Measurements from ENCODE around the gene ZNF273. TPM values are rescaled to one million over a fixed set of nuclear protein-coding genes. Genes with fewer than 3 reads are reported as not detected.

ZNF273 gene
- total RNA-seq, 4 donors from 2014 or later: 2.7 to 8.3 (median 3.4) TPM

- no peaks in the 10 kb centered on the region for H3K9me3 ChIP-seq
- intact Hi-C loops (cut with DNase I): loop anchor here (10.0 kb wide), 1 partner anchor 346 kb away; no protein-coding TSS in a partner anchor
- TF ChIP-seq POLR2AphosphoS5 (IDR thresholded peaks at IDR 0.05) (no peak), POLR2A (IDR thresholded peaks at IDR 0.05; ENCODE audit: low read depth) (no peak), EP300 (IDR thresholded peaks at IDR 0.05) (no peak)
- H3K27ac ChIP-seq (replicated peaks in 1 of 4): no peak overlapping the region
- H3K36me3 ChIP-seq: no peaks in the 10 kb centered on the region
- no peaks in the 10 kb centered on the region for H3K4me1 ChIP-seq
- H3K27me3 ChIP-seq: no peaks in the 10 kb centered on the region
- WGBS: 87% methylated on average over 3 of the region's 3 CpGs
- H3K4me3 ChIP-seq: no peak overlapping the region
- no peak for DNase-seq (ENCODE audit: extremely low spot score)
These were observed 56.1 kb downstream of the ZNF273 start for GRCh38 chr7:64959072-64959747.

GRCh38 chr7:64965594-64965993 lies 62.5 kb downstream of the ZNF273 start:
- no peak for DNase-seq (ENCODE audit: extremely low spot score)
- H3K27me3 ChIP-seq: no peaks in the 10 kb centered on the region
- TF ChIP-seq EP300 (IDR thresholded peaks at IDR 0.05) (no peak), CTCF (IDR thresholded peaks at IDR 0.05) (no peak), POLR2A (IDR thresholded peaks at IDR 0.05; ENCODE audit: low read depth) (no peak), POLR2AphosphoS5 (IDR thresholded peaks at IDR 0.05) (no peak)
- intact Hi-C loops (cut with DNase I): no loop called here
- no peaks in the 10 kb centered on the region for H3K36me3 ChIP-seq
- no peaks in the 10 kb centered on the region for H3K4me1 ChIP-seq
- no peaks in the 10 kb centered on the region for H3K9me3 ChIP-seq
- no peak overlapping the region for H3K4me3 ChIP-seq
- H3K27ac ChIP-seq (replicated peaks in 1 of 4): no peak overlapping the region

GRCh38 chr7:64978497-64979203 lies 75.6 kb downstream of the ZNF273 start:
- WGBS: 97% methylated on average over 5 of the region's 5 CpGs
- Histone ChIP-seq H3K9me3 (peaks cover 0 to 46% (median 33%) of the 10 kb centered on the region in 4 donors), H3K4me3 (no peak overlapping the region), H3K27me3 (no peaks in the 10 kb centered on the region), H3K4me1 (no peaks in the 10 kb centered on the region), H3K36me3 (peaks cover 19 to 46% (median 33%) of the 10 kb centered on the region in 4 donors), H3K27ac (replicated peaks in 1 of 4) (no peak overlapping the region)
- intact Hi-C loops (cut with DNase I): no loop called here
- TF ChIP-seq CTCF (IDR thresholded peaks at IDR 0.05) (no peak), POLR2AphosphoS5 (IDR thresholded peaks at IDR 0.05) (no peak), EP300 (IDR thresholded peaks at IDR 0.05) (no peak), POLR2A (IDR thresholded peaks at IDR 0.05; ENCODE audit: low read depth) (no peak)
- no peak for DNase-seq (ENCODE audit: extremely low spot score)

Other genes starting within 250 kb of the ZNF273 start
- 1 to 10 TPM; 1.8 to 3.3 (median 2.4) TPM for gene ZNF107, start 237.1 kb upstream of the ZNF273 start, total RNA-seq
- gene ZNF138, start 108.8 kb upstream of the ZNF273 start, total RNA-seq: 1 to 10 TPM; 3.5 to 10.0 (median 5.2) TPM
- gene ZNF117, start 87.8 kb downstream of the ZNF273 start, total RNA-seq: 1 to 10 TPM; 2.9 to 8.7 (median 4.1) TPM
- 10 to 100 TPM in 1 of 4 donors, 1 to 10 TPM in 3; 5.3 to 11.6 (median 7.5) TPM for gene ERV3-1, start 103.4 kb downstream of the ZNF273 start, total RNA-seq